GM18520 (cell line): ENCODE results near the gene TRAF2.

Source experiments
- ATAC-seq: cut with Tn5 transposase; IDR thresholded peaks from one replicate; pipeline ENCODE4 v1.9.1; 2021; ENCODE audit not compliant: unreplicated experiment

TRAF2 gene

DNA sequence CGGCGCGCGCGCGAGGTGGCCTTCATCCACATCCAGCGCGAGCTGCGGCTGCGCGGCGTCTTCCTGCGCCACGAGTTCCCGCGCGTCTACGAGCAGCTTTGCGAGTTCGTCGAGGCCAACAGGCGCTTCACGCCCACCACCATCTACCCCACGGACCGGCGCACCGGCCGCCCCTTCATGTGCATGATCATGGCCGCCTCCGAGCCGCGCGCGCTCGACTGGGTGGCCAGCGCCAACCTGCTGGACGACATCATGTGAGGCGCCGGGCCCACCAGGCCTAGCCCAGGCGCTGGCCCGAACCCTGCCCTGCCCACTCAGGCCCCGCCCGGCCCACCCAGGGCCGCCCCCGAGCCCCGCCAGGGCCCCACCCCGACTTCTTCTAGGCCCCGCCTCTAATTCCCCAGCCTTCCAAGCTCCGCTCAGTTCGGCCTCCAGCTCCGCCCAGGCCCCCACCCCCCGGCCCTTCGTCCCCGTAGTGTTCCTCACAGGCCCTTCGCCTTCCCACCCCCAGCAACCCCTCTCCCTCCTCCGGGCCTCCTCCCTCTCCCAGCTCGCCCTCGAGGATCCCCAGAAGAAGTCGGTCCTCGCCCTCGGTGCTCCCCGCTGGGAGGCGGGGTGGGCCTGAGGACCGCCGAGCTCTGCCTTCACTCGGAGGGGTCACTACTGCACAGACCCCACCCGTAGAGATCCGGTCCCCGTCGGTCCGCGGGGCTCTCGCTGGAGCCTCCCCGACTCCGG lies 39.1 kb upstream of the TRAF2 start:
- ATAC-seq: no peak

GRCh38 chr9:136847826-136848392 lies 38.4 kb upstream of the TRAF2 start:
- ATAC-seq: no peak

GRCh38 chr9:136848393-136849037 lies 37.8 kb upstream of the TRAF2 start:
- no peak for ATAC-seq

DNA sequence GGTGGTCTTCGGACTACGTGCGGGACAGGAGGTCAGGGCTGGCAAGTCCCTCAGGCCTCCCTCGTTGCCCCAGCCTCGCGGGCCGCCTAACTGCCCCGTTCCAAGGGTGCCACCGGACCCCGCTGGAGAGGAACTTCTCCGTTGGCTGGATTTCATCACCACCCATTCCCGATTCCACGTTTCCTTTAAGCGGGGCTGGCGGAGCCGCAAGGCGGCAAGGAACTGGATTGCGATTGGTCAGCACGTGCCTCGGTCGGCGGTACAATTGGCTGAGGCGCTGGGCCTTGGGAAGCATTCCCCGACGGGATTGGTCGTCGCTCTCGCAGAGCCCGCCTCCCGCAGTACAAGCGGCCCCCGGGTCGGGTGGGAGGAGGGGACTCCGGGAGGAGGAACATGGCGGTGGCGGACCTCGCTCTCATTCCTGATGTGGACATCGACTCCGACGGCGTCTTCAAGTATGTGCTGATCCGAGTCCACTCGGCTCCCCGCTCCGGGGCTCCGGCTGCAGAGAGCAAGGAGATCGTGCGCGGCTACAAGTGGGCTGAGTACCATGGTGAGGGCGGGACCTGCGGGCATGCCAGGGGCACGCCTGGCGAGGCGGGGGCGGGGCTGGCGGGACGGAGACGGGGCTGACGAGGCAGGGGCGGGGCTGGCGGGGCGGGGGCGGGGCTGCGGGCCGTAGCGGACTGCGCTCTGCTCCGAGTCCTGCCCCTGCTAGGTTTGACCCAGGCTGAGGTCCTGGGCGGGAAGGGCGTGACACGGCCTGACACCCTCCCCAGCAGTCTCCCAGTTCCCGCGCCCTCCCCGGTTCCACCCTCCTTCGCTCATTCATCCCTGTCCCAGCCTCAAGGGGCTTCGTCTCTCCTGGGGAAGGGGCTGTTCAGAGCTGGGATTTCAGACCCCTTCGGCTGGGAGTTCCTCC lies 37.0 kb upstream of the TRAF2 start, which contains the start of gene PHPT1:
TSS of gene PHPT1 (plus strand) at position 372 of the 922 bp plus-strand sequence. CDS start at position 394, 22 bp downstream.
- peak; percentile 71 for ATAC-seq

DNA sequence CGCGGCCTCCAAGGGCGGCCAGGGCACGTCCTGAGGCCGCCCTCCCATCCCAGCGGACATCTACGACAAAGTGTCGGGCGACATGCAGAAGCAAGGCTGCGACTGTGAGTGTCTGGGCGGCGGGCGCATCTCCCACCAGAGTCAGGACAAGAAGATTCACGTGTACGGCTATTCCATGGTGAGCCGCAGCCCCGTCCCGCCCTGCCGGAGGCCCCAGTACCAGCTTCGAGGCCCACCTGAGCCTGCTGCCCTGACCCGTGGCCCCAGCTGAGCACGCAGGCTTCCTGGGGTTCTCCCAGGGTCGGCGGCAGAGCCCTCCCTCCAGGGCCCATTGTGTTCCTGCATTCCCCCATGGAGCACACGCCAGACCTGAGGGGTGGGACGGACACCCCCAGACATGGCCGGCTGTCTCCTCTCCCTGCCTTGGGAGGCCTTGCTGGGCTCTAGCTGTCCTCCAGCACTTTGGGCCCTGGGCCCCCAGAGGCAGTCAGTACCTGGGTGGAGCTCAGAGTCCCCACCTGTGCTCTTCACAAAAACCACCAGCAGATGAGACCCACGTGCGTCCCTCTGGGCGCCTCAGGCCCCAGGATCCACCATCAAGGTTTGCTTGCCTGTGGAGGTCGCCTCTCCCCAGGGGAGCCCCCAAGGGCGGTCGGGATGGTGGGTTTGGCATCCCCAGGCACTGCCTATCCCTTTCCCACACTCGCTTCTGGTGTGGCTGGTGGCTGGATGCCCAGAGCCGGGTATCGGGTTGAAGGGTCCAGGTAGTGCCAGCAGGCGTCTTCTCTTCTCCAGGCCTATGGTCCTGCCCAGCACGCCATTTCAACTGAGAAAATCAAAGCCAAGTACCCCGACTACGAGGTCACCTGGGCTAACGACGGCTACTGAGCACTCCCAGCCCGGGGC lies 36.1 kb upstream of the TRAF2 start:
- no peak for ATAC-seq

DNA sequence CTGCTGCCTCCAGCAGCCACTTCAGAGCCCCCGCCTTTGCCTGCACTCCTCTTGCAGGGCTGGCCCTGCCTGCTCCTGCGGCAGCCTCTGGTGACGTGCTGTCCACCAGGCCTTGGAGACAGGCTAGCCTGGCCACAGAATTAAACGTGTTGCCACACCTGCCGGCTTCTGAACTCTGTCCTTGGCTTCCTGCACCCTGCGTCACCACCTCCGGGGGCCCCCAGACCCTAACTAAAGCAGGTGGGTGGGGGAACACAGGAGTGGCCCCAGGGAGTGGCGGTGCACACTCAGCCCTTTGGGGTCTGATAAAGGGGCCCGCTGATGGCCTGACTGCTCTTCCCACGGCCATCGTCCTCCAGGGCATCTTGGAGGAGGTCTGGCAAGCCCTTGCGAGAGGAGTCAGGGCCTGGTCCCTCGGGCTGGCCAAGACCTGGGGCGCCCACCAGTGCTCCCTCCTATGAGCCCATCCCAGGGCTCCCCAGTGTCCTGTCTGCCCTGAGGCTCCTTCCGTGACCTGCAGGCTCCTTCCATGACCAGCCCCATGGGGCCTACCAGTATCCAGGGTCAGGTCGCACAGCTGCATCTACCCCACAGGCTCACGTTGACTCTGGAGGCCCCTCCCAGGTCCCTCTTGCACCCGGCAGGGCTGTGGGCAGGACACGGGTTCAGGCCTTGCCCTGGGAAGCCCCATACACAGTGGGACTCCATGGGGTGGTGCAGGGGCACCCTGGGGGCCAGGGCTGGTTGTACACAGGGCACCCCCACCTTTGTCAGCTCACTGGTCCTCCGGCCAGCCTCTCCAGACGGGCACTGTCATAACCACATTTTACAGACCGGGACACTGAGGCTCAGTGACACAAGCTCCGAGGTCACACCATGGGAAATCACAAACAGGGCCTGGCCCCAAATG lies 35.2 kb upstream of the TRAF2 start:
- no peak for ATAC-seq

DNA sequence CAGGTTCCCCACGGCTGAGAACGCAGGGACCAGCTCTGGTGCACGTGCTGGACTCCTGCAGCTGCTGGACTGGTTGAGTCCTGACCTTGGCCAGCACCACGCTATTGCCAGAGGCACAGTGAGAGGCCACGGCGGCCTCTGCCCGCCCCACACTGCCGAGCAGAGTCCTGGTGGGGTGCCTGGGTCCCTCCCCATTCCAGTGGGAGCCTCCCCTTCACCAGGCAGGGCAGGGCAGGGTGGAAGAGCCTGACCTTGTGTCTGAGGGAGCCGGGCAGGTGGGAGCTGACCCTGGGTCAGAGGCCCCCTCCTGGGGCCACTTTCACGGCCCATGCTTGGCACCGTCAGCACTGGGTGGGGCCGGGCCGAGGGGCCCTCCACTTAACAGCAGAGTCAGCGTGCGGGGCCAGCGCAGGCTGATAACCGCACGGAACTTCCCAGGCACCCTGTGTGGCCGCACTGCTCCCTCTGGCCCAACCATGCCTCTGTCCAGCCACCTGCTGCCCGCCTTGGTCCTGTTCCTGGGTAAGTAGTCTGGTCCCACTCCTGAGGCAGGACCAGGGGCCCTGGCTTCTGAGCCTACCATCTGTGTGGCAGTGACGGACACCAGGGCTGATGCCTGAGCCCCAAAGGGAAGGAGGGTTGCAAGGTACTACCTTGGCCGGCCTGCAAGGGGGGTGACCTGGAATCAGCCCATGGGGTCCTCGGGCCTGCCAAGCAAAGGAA lies 34.2 kb upstream of the TRAF2 start, which contains the start of gene MAMDC4:
TSS of gene MAMDC4 (plus strand) at position 406 of the 723 bp plus-strand sequence. CDS start at position 477, 71 bp downstream.
- ATAC-seq: no peak

DNA sequence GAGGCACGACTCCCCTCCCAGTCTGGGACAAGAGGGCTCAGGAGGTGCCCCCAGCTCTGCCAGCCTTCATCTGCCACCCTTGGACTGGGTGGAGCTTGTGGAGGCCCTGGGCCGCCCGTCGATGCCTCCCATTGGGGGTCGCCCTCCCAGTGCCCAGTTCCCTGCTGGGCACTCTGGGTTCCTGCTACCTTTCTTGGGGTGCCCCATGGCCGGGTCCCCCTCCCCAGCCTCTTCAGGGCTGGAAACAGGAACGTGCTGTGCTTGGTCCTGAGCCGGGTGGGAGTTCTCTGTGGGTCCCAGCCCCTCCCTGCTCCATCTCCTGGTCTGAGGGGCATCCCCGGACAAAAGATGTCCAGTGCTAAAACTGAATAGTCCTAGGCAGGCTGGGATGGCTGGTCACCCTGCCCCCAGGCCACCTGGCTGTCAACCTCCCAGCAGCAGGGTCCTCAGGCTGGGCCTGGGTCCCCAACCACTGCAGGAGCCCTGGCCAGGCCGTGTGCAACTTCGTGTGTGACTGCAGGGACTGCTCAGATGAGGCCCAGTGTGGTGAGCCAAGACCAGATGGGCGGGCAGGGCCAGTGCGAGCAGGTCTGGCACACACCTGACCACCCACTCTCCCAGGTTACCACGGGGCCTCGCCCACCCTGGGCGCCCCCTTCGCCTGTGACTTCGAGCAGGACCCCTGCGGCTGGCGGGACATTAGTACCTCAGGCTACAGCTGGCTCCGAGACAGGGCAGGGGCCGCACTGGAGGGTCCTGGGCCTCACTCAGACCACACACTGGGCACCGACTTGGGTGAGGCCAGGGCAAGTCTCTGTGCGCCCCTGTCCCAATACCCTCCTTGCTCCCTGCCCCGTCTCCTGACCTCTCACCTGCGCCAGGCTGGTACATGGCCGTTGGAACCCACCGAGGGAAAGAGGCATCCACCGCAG lies 33.4 kb upstream of the TRAF2 start:
- no peak for ATAC-seq

DNA sequence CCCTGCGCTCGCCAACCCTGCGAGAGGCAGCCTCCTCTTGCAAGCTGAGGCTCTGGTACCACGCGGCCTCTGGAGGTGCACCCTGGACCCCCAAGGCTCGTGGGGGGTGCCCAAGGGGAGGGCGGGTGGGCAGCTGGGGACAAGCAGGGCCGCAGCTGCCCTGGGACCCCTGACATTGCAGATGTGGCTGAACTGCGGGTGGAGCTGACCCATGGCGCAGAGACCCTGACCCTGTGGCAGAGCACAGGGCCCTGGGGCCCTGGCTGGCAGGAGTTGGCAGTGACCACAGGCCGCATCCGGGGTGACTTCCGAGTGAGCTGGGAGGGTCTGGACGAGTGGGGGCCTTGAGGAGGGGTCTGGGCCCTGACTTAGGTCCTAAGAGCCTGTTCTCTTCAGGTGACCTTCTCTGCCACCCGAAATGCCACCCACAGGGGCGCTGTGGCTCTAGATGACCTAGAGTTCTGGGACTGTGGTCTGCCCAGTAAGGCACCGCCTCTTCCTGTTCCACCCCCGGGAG lies 32.7 kb upstream of the TRAF2 start:
- no peak for ATAC-seq

DNA sequence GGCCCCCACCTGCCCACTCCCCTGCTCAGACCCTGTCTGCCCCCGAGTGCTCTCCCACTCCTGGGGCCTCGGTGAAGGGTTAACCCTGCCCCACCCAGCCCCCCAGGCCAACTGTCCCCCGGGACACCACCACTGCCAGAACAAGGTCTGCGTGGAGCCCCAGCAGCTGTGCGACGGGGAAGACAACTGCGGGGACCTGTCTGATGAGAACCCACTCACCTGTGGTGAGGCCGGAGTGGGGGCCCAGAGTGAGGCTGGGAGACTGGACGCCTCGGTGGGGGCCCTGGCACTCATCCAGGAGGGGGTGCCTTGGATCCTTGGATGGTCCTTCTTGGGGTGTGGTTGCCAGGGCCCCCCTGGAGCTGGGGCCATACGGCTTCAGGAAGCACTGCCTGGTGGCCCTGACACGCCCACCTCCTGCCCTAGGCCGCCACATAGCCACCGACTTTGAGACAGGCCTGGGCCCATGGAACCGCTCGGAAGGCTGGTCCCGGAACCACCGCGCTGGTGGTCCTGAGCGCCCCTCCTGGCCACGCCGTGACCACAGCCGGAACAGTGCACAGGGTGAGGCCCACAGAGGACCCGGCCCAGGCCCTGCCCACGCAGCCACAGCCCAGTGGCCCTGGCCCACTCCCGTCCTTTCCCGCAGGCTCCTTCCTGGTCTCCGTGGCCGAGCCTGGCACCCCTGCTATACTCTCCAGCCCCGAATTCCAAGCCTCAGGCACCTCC lies 32.0 kb upstream of the TRAF2 start:
- ATAC-seq: no peak

- ATAC-seq: no peak
Observed at GRCh38 chr9:136854842-136855460, 31.4 kb upstream of the TRAF2 start.

GRCh38 chr9:136855461-136856078 lies 30.7 kb upstream of the TRAF2 start:
- no peak for ATAC-seq

DNA sequence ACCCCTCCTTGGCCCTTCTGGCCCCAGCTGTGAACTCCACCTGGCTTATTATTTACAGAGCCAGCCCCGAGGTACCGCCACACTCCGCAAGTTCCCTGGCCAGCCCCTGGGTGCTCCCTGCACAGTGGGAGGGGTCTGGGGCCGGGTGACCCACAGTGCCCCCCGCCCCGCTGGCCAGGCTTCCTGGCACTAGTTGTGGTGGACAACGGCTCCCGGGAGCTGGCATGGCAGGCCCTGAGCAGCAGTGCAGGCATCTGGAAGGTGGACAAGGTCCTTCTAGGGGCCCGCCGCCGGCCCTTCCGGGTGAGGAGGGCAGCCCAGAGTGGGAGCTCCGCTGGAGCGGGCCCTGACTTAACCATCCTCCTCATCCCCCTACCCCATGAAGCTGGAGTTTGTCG lies 30.2 kb upstream of the TRAF2 start:
- no peak for ATAC-seq

DNA sequence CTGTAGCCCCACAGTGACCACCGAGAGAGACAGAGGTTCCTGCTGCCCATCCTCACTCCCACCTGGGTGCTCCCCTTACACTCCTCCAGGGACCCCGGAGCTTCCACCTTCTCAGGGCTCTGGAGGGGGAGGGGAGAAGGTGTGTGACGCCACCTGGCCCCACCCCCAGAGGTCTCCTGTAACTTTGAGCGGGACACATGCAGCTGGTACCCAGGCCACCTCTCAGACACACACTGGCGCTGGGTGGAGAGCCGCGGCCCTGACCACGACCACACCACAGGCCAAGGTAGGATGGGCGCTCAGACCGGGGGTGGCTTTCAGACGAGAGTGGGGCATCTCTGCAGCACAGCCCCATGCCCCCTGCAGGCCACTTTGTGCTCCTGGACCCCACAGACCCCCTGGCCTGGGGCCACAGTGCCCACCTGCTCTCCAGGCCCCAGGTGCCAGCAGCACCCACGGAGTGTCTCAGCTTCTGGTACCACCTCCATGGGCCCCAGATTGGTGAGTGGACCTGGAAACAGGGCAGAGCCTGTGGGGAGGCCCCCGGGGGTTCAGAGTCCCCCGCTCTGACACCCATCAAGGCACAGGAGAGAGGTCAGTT lies 29.7 kb upstream of the TRAF2 start:
- ATAC-seq: no peak

- no peak for ATAC-seq
Observed at GRCh38 chr9:136857166-136857565, 29.1 kb upstream of the TRAF2 start.
